Measurements from ENCODE around the gene NHLRC3. TPM values are rescaled to one million over a fixed set of nuclear protein-coding genes. Genes with fewer than 3 reads are reported as not detected.
A peak's percentile ranks its signal among the peaks of the same experiment; 100 is the strongest.
"Not testable (repeated sequence)": the region's sequence is repeated elsewhere in the genome, so short reads cannot be mapped to it uniquely, and the experiment has no call there.

The NHLRC3 gene
- 15.8 and 19.8 TPM in 2 replicates for total RNA-seq (2014; rRNA removed; shearing (Covaris generic))

- DNase-seq (ENCODE audit: low spot score) = peak; percentile 83
These were observed at the start of gene NHLRC3, which contains the start of gene PROSER1 for GRCh38 chr13:39037880-39038568. Gene NHLRC3, plus strand, starts transcription at chr13:39038456. Its CDS starts 184 bp downstream, at chr13:39038640. Gene PROSER1, minus strand, starts transcription at chr13:39038089. Its CDS starts 847 bp downstream, at chr13:39037242.

- no peak for DNase-seq (ENCODE audit: low spot score)
These were observed 47.6 kb upstream of the NHLRC3 start, which contains the start of gene STOML3 for GRCh38 chr13:38990693-38991092. Gene STOML3, minus strand, starts transcription at chr13:38990831. Its CDS starts 110 bp downstream, at chr13:38990721.

GRCh38 chr13:38993381-38993780 is 44.9 kb upstream of the NHLRC3 start:
- DNase-seq (ENCODE audit: low spot score) = no peak

GRCh38 chr13:38998739-38999138 is 39.5 kb upstream of the NHLRC3 start:
- no peak for DNase-seq (ENCODE audit: low spot score)

GRCh38 chr13:39006371-39007111 is 31.7 kb upstream of the NHLRC3 start:
- not testable (repeated sequence) for DNase-seq (ENCODE audit: low spot score)

- DNase-seq (ENCODE audit: low spot score) = no peak
These were observed 25.6 kb upstream of the NHLRC3 start for GRCh38 chr13:39012608-39013007.

- DNase-seq (ENCODE audit: low spot score) = no peak
These were observed 24.8 kb upstream of the NHLRC3 start for GRCh38 chr13:39013462-39013861.

GRCh38 chr13:39016087-39016486 is 22.2 kb upstream of the NHLRC3 start:
- no peak for DNase-seq (ENCODE audit: low spot score)

- DNase-seq (ENCODE audit: low spot score) = peak; percentile 13
These were observed 21.5 kb upstream of the NHLRC3 start for GRCh38 chr13:39016787-39017186.

- DNase-seq (ENCODE audit: low spot score) = no peak
These were observed 17.3 kb upstream of the NHLRC3 start for GRCh38 chr13:39020853-39021462.

GRCh38 chr13:39023316-39023715 is 14.9 kb upstream of the NHLRC3 start:
- no peak for DNase-seq (ENCODE audit: low spot score)

GRCh38 chr13:39023761-39024160 is 14.5 kb upstream of the NHLRC3 start:
- no peak for DNase-seq (ENCODE audit: low spot score)

- no peak for DNase-seq (ENCODE audit: low spot score)
These were observed 12.8 kb upstream of the NHLRC3 start for GRCh38 chr13:39025433-39025839.

- DNase-seq (ENCODE audit: low spot score) = no peak
These were observed 6.1 kb upstream of the NHLRC3 start for GRCh38 chr13:39032150-39032549.

GRCh38 chr13:39034085-39034484 is 4.2 kb upstream of the NHLRC3 start:
- no peak for DNase-seq (ENCODE audit: low spot score)

GRCh38 chr13:39035204-39035603 is 3.1 kb upstream of the NHLRC3 start:
- no peak for DNase-seq (ENCODE audit: low spot score)

- no peak for DNase-seq (ENCODE audit: low spot score)
These were observed 2.5 kb upstream of the NHLRC3 start for GRCh38 chr13:39035799-39036198.

- DNase-seq (ENCODE audit: low spot score) = no peak
These were observed 2.0 kb upstream of the NHLRC3 start for GRCh38 chr13:39036212-39036611.

GRCh38 chr13:39037410-39037879 is 811 bp upstream of the NHLRC3 start:
- DNase-seq (ENCODE audit: low spot score) = peak; percentile 4

GRCh38 chr13:39038569-39039030 is 344 bp downstream of the NHLRC3 start:
- peak; percentile 1 for DNase-seq (ENCODE audit: low spot score)

- no peak for DNase-seq (ENCODE audit: low spot score)
These were observed 785 bp downstream of the NHLRC3 start for GRCh38 chr13:39039041-39039440.

GRCh38 chr13:39040206-39040605 is 1.9 kb downstream of the NHLRC3 start:
- no peak for DNase-seq (ENCODE audit: low spot score)
